Central memory CD8-positive, alpha-beta T cell (primary cell): Measurements from ENCODE around the gene SLIT1.

Source experiments
- ATAC-seq: fragments of 150-1000 bp; cut with Tn5 transposase; replicated peaks from 2 replicates; pipeline ENCODE4 v1.10.0; 2022; ENCODE audit warnings: mild to moderate bottlenecking, moderate FRiP score, moderate number of reproducible peaks; ENCODE audit not compliant: poor library complexity, severe bottlenecking; ENCODE audit errors: extremely low read depth
- DNase-seq, 2 donors: peaks; one replicate each; pipeline ENCODE4 v3.0.0; 2021; ENCODE audit warnings: low spot score in 2 of 2
- H3K27ac Mint-ChIP-seq: one replicate; pipeline ENCODE4 v1.8.0; 2022; ENCODE audit warnings: low read depth, mild to moderate bottlenecking, moderate library complexity, mixed read lengths
- H3K27me3 Mint-ChIP-seq: one replicate; pipeline ENCODE4 v1.8.0; 2022; ENCODE audit warnings: mixed read lengths
- H3K36me3 Mint-ChIP-seq: one replicate; pipeline ENCODE4 v1.8.0; 2022; ENCODE audit warnings: mild to moderate bottlenecking, moderate library complexity, mixed read lengths; ENCODE audit not compliant: insufficient read depth
- H3K4me1 Mint-ChIP-seq: one replicate; pipeline ENCODE4 v1.8.0; 2022; ENCODE audit warnings: mixed read lengths
- H3K4me3 Mint-ChIP-seq: one replicate; pipeline ENCODE4 v1.8.0; 2022; ENCODE audit warnings: mild to moderate bottlenecking, moderate library complexity, mixed read lengths
- H3K9me3 Mint-ChIP-seq: one replicate; pipeline ENCODE4 v1.8.0; 2022; ENCODE audit warnings: mixed read lengths

SLIT1 gene

GRCh38 chr10:97128039-97128492 lies 57.7 kb downstream of the SLIT1 start:
- H3K4me1 Mint-ChIP-seq = no peaks in the 10 kb centered on the region
- no peaks in the 10 kb centered on the region for H3K9me3 Mint-ChIP-seq
- H3K27ac Mint-ChIP-seq = no peak overlapping the region
- no peak for DNase-seq
- H3K27me3 Mint-ChIP-seq = peaks cover 2% of the 10 kb centered on the region
- H3K36me3 Mint-ChIP-seq = peaks cover 2% of the 10 kb centered on the region
- ATAC-seq = no peak
- H3K4me3 Mint-ChIP-seq = no peak overlapping the region

GRCh38 chr10:97127509-97127908 lies 58.2 kb downstream of the SLIT1 start:
- Mint-ChIP-seq H3K9me3 (no peaks in the 10 kb centered on the region), H3K4me3 (no peak overlapping the region), H3K27ac (no peak overlapping the region), H3K4me1 (no peaks in the 10 kb centered on the region), H3K27me3 (peaks cover 7% of the 10 kb centered on the region), H3K36me3 (peaks cover 2% of the 10 kb centered on the region)
- DNase-seq (no peak), ATAC-seq (no peak)

DNA sequence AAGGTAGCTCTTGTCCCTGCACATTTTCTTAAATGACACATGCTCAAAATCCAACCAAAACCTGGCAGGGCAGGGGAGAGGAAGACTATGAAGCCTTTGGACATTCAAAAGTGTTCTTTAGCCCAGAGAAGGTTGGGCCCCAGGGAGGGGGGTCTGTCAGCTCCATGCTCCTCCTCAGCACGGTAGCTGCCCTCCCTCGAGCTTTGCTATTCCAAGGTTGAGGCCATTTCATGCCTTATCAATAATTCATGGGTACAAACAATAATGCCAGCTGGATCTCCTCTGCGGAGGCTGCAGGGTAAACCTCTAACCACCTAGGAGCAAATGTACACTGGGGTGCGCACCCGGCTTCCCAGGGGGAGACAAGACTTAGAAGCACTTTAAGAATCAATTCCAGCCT lies 61.5 kb downstream of the SLIT1 start:
- no peak for DNase-seq
- H3K36me3 Mint-ChIP-seq = peaks cover 2% of the 10 kb centered on the region
- H3K4me1 Mint-ChIP-seq = no peaks in the 10 kb centered on the region
- ATAC-seq = no peak
- no peaks in the 10 kb centered on the region for H3K9me3 Mint-ChIP-seq
- no peak overlapping the region for H3K27ac Mint-ChIP-seq
- H3K4me3 Mint-ChIP-seq = no peak overlapping the region
- peaks cover 24% of the 10 kb centered on the region for H3K27me3 Mint-ChIP-seq

DNA sequence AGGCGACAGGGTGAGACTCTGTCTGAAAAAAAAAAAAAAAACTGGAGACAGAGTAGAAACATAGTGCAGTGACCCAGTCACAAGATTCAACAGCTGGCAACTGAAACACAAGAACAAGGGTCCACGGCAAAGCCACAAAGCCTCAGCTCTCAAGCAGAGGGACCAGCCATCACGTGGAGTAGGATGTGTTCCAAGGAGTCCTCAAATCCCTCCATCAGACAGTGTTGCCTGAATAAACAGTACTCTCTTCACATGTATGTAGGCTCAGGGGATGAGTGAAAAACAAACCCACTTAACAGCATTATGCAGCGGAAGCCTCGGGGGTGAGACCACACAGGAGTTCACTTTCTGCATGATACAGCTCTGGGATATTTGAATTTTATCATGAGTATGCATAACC lies 62.0 kb downstream of the SLIT1 start:
- Mint-ChIP-seq H3K27me3 (peaks cover 24% of the 10 kb centered on the region), H3K36me3 (peaks cover 2% of the 10 kb centered on the region), H3K4me3 (no peak overlapping the region), H3K4me1 (no peaks in the 10 kb centered on the region), H3K9me3 (no peaks in the 10 kb centered on the region), H3K27ac (no peak overlapping the region)
- ATAC-seq = no peak
- no peak for DNase-seq

- no peak for ATAC-seq
- no peak for DNase-seq
- H3K4me1 Mint-ChIP-seq = no peaks in the 10 kb centered on the region
- H3K27ac Mint-ChIP-seq = no peak overlapping the region
- H3K27me3 Mint-ChIP-seq = peaks cover 24% of the 10 kb centered on the region
- no peaks in the 10 kb centered on the region for H3K9me3 Mint-ChIP-seq
- H3K36me3 Mint-ChIP-seq = peaks cover 2% of the 10 kb centered on the region
- no peak overlapping the region for H3K4me3 Mint-ChIP-seq
Observed at GRCh38 chr10:97121041-97121440, 64.7 kb downstream of the SLIT1 start.

- DNase-seq (no peak), ATAC-seq (no peak)
- no peaks in the 10 kb centered on the region for H3K9me3 Mint-ChIP-seq
- peaks cover 2% of the 10 kb centered on the region for H3K36me3 Mint-ChIP-seq
- no peak overlapping the region for H3K4me3 Mint-ChIP-seq
- peaks cover 24% of the 10 kb centered on the region for H3K27me3 Mint-ChIP-seq
- H3K4me1 Mint-ChIP-seq = no peaks in the 10 kb centered on the region
- H3K27ac Mint-ChIP-seq = no peak overlapping the region
Observed at GRCh38 chr10:97120370-97120769, 65.4 kb downstream of the SLIT1 start.

DNA sequence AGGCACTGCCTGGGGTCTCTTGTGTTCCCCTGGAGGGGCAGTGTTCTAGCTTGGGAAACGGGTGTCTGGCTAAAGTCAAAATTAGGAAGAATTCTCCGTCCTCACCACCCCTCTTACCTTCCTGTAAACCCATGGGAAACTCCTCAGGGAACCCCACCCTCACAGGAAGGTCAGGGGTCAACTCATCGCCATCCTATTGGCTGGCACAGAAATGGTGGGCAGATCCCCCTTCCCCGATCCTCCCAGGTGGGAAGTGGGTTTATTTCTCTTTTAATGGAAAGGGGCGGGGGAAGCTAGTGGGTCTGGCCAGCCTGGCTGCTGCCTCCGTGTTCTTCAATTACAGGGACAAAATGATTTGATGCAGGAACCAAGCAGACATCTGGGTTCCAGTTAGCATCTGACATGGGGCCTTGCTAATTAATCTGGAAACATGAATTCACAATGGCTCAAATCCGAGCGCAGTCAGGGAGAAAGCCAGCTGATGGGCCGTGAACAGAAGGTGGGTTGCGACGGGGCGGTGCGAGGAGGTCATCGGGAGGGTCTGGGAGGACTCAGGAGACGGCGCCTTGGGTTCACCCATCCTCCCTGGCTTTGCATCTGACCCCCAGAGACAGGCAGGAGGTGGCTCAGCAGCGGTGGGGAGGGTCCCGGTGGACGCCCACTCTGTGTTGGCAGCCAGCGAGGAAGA lies 66.6 kb downstream of the SLIT1 start:
- Mint-ChIP-seq H3K4me1 (no peaks in the 10 kb centered on the region), H3K9me3 (no peaks in the 10 kb centered on the region), H3K36me3 (no peaks in the 10 kb centered on the region), H3K4me3 (no peak overlapping the region), H3K27me3 (peaks cover 24% of the 10 kb centered on the region), H3K27ac (no peak overlapping the region)
- no peak for ATAC-seq
- DNase-seq = no peak

DNA sequence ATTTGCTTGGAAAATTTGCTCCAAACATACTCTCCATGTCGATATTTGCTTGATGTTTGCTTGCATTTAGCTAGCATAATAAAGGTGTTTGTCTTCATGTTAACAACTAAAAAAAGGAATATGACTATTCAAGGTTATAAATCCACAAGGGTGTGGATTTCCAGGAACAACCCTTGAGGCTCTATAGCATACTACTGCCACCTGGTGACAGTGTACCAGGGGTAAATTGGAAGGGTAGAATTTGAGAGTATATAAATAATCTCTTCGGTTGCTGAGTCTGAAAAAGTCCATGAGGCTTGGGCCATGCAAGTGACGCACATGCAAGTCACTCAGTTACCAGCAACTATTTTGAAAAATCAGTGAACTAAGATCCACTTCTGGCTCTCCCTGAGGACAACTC lies 68.4 kb downstream of the SLIT1 start:
- no peaks in the 10 kb centered on the region for H3K9me3 Mint-ChIP-seq
- DNase-seq = no peak
- H3K36me3 Mint-ChIP-seq = no peaks in the 10 kb centered on the region
- no peaks in the 10 kb centered on the region for H3K4me1 Mint-ChIP-seq
- H3K4me3 Mint-ChIP-seq = no peak overlapping the region
- ATAC-seq = no peak
- no peak overlapping the region for H3K27ac Mint-ChIP-seq
- peaks cover 15% of the 10 kb centered on the region for H3K27me3 Mint-ChIP-seq

DNA sequence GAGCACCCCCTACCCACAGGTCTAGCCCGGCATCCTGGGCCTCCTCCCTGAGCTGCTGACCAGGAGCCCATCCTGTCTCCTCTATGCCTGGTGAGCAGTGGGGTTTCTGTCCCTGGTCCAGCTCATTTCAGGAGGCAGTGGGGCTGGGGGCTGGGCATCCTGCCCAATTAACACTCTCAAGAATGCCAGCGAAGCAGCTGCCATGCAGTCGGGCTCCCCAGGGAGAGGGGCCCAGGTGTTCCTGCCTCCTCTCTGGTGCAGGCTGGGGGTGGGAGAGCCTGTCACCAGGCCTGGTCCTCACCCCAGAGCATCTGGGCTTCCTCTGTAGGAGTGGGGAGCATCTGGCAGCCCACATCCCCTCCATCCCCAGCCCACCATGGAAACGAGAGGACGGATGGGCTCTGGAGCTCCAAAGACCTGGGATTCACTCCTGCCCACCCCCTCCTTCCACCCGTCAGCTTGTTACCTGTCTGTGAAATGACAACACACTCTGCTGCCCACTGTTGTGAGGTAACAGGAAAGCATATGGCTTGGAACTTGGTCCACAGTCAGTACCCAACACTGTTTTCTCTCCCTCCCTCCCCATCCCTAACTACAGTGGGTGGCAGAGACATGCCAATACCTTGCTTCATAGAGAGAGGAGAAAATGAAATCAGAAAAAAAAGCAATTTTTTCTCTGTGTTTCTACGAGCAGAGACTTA lies 69.1 kb downstream of the SLIT1 start:
- H3K27ac Mint-ChIP-seq = no peak overlapping the region
- H3K36me3 Mint-ChIP-seq = no peaks in the 10 kb centered on the region
- H3K4me1 Mint-ChIP-seq = no peaks in the 10 kb centered on the region
- no peaks in the 10 kb centered on the region for H3K9me3 Mint-ChIP-seq
- DNase-seq (no peak), ATAC-seq (no peak)
- H3K27me3 Mint-ChIP-seq = peaks cover 8% of the 10 kb centered on the region
- no peak overlapping the region for H3K4me3 Mint-ChIP-seq

DNA sequence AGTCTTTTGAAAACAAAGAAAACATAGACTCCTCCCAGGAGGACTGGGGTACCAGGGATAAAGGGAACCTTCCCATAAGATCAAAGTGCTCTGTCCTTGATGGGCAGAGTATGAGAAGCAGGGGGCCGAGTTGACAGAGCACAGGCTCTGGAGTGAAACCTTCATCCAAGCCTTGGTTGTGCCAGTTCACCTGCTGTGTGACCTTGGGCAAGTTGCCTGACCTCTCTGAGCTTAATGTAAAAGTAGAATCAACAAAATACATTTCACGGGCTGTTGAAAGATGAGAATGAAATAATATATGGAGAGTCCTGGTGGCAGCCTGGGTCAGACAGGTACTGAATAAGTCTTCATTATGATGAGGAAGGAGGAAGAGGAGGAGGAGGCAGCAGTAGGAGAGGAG lies 69.9 kb downstream of the SLIT1 start:
- ATAC-seq (no peak), DNase-seq (no peak)
- H3K27me3 Mint-ChIP-seq = peaks cover under 1% of the 10 kb centered on the region
- H3K4me3 Mint-ChIP-seq = no peak overlapping the region
- H3K27ac Mint-ChIP-seq = no peak overlapping the region
- H3K4me1 Mint-ChIP-seq = no peaks in the 10 kb centered on the region
- no peaks in the 10 kb centered on the region for H3K36me3 Mint-ChIP-seq
- no peaks in the 10 kb centered on the region for H3K9me3 Mint-ChIP-seq

DNA sequence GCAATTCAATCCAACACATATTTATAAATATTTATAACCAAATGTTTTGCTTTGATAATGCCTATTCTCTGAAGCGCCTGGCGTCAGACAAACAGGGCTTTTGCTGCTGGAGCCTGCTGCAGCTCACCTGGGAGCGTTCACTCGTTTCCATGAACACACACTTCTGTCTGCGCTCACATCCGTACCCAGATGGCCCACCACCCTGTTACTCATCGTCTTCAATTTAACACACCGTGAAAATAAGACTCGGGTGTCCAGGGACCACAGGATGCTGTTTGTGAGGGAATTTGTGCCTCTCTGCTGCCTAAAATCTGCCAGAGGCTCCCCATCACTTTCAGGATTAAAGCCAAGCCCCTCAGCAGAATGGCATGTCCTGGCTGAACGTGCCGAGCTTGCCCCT lies 74.1 kb downstream of the SLIT1 start:
- no peaks in the 10 kb centered on the region for H3K27me3 Mint-ChIP-seq
- no peaks in the 10 kb centered on the region for H3K36me3 Mint-ChIP-seq
- no peak overlapping the region for H3K4me3 Mint-ChIP-seq
- no peak overlapping the region for H3K27ac Mint-ChIP-seq
- ATAC-seq (no peak), DNase-seq (no peak)
- H3K4me1 Mint-ChIP-seq = peaks cover 24% of the 10 kb centered on the region
- no peaks in the 10 kb centered on the region for H3K9me3 Mint-ChIP-seq

DNA sequence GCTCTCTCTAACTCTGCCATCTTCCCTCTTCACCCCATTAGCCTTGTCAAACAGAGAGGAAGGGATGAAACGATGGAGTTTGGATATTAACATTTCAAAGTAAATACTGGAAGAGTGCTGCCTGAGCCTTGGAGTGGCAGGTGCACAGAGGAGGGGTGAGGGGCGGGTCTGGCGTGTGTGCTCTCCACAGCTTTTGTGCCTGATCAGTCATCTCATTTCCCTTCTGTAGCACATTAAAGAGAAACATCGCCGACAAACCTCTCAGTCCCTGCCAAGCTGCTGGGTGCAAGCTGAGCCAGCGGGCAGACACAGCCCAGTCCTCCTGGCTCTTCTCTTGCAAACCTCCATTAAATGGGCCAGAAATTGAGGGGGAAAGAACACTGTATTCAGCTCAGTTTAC lies 76.2 kb downstream of the SLIT1 start:
- peaks cover 24% of the 10 kb centered on the region for H3K4me1 Mint-ChIP-seq
- H3K4me3 Mint-ChIP-seq = no peak overlapping the region
- H3K36me3 Mint-ChIP-seq = no peaks in the 10 kb centered on the region
- H3K27me3 Mint-ChIP-seq = no peaks in the 10 kb centered on the region
- ATAC-seq = no peak
- no peak for DNase-seq
- no peak overlapping the region for H3K27ac Mint-ChIP-seq
- no peaks in the 10 kb centered on the region for H3K9me3 Mint-ChIP-seq

DNA sequence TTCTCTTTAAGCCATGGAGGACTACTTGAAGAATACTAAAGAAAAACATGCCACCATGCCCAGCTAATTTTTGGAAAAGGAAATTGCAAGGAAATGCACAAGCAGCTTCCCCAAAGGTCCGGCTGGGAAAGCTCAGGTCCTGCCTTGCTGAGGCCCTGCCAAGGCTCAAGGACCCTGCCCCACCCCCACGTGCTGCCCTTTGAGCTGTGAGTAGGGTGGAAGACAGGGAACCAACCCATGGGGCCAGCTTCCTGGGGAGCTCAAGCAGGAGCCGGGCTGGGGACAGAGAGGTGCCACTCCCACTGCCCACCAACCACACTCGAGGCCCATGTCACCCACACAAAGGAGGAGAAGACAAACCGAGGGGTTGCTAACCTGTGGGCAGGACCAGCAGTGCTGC lies 78.2 kb downstream of the SLIT1 start:
- ATAC-seq (no peak), DNase-seq (no peak)
- Mint-ChIP-seq H3K9me3 (no peaks in the 10 kb centered on the region), H3K36me3 (no peaks in the 10 kb centered on the region), H3K4me3 (no peak overlapping the region), H3K4me1 (peaks cover 29% of the 10 kb centered on the region), H3K27me3 (no peaks in the 10 kb centered on the region), H3K27ac (peak overlapping the region; percentile 47)
